ENCODE data around the gene KCNIP3.

Gene KCNIP3

DNA sequence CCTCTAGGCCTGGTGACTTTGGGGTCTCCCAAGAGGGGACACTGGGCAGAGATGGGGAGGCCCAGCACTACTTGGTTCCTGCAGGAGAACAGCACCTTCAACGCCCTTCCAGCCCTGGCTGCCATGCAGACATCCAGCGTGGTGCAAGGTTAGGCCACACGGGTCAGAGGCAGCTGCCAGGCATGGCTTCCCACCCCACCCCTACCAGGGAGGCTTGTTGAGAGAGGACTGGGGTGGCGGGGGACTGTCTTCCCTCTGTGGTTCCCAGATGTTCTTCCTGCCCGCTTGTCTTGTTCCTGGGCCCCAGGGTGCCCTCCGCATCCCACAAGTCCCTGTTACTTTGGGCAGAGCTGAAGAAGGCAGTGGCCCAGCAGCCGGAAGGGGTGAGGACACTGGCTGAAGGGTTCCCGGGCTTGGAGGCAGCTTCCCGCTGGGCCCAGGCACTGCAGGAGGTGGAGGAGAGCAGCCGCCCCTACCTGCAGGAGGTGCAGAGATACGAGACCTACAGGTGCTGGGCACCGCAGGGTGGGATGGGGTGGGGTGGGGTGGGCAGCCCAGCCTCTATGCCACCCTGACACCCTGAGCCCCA, 18.4 kb upstream of the KCNIP3 start:
- TF ChIP-seq, protein P1, sequence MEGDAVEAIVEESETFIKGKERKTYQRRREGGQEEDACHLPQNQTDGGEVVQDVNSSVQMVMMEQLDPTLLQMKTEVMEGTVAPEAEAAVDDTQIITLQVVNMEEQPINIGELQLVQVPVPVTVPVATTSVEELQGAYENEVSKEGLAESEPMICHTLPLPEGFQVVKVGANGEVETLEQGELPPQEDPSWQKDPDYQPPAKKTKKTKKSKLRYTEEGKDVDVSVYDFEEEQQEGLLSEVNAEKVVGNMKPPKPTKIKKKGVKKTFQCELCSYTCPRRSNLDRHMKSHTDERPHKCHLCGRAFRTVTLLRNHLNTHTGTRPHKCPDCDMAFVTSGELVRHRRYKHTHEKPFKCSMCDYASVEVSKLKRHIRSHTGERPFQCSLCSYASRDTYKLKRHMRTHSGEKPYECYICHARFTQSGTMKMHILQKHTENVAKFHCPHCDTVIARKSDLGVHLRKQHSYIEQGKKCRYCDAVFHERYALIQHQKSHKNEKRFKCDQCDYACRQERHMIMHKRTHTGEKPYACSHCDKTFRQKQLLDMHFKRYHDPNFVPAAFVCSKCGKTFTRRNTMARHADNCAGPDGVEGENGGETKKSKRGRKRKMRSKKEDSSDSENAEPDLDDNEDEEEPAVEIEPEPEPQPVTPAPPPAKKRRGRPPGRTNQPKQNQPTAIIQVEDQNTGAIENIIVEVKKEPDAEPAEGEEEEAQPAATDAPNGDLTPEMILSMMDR (IDR thresholded peaks at IDR 0.05; ENCODE audit: insufficient read depth, low read length, missing control alignments): no peak
- ChIA-PET CTCF (no interaction called here), POLR2A (no interaction called here)
- H3K4me3 ChIP-seq (ENCODE audit: low read depth, low read length): no peak overlapping the region
- no peak for DNase-seq (ENCODE audit: low read depth, low spot score)

DNA sequence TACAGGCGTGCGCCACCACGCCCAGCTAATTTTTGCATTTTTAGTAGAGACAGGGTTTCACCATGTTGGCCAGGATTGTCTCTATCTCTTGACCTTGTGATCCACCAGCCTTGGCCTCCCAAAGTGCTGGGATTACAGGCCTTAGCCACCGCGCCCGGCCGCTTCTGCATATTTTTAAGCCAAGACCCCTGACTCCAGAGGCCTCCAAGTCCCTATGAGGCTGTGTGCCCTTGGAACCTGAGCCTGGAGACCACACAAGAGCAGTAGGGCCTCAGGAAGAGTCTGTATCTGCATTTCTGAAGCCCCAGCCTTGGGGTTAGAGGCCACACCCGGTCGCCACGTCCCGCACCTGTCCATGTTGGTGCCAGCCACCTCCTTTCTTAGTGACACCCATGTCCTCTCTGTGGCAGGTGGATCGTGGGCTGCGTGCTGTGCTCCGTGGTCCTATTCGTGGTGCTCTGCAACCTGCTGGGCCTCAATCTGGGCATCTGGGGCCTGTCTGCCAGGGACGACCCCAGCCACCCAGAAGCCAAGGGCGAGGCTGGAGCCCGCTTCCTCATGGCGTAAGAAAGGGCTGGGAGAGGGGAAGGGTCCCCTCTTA, 17.6 kb upstream of the KCNIP3 start:
- DNase-seq (ENCODE audit: low read depth, low spot score): no peak
- POLR2A ChIA-PET: no interaction called here
- TF ChIP-seq, protein P1 (IDR thresholded peaks at IDR 0.05; ENCODE audit: insufficient read depth, low read length, missing control alignments): no peak
- CTCF ChIA-PET: no interaction called here
- H3K4me3 ChIP-seq (ENCODE audit: low read depth, low read length): no peak overlapping the region

DNA sequence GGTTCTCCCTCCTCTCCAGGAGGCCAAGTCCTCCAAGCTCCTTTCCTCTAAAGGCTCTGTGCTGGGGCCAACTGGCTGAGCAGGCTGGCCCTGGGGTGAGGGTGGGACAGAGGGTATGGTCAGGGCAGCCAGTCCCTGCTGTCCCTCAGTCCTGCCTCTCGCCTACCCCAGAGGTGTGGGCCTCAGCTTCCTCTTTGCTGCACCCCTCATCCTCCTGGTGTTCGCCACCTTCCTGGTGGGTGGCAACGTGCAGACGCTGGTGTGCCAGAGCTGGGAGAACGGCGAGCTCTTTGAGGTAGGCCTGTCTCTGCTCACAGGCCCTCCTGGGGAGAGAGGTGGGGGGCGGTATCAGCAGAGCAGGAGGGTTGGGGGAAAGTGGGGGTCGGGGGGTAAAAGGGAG, 16.1 kb upstream of the KCNIP3 start:
- TF ChIP-seq, protein P1 (IDR thresholded peaks at IDR 0.05; ENCODE audit: insufficient read depth, low read length, missing control alignments): no peak
- H3K4me3 ChIP-seq (ENCODE audit: low read depth, low read length): no peak overlapping the region
- ChIA-PET POLR2A (no interaction called here), CTCF (no interaction called here)
- no peak for DNase-seq (ENCODE audit: low read depth, low spot score)

DNA sequence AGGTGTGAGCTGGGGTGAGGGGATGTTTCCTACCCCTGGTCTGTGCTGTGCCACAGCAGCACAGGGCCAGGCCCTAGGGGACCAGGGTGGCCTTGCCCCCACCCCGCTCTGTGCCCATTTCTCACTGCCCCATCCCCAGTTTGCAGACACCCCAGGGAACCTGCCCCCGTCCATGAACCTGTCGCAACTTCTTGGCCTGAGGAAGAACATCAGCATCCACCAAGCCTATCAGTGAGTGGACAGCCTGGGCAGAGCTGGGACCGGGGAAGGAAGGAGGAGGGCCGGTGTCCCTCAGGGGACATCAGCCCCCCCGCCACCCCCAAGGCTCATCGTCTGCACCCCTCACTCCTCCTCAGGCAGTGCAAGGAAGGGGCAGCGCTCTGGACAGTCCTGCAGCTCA, 15.4 kb upstream of the KCNIP3 start:
- no peak for DNase-seq (ENCODE audit: low read depth, low spot score)
- ChIA-PET POLR2A (no interaction called here), CTCF (no interaction called here)
- TF ChIP-seq, protein P1 (IDR thresholded peaks at IDR 0.05; ENCODE audit: insufficient read depth, low read length, missing control alignments): no peak
- no peak overlapping the region for H3K4me3 ChIP-seq (ENCODE audit: low read depth, low read length)

GRCh38 chr2:95282458-95282857, 14.7 kb upstream of the KCNIP3 start:
- ChIA-PET POLR2A (no interaction called here), CTCF (interaction anchor here (0.6 kb wide), 1 partner anchor 52 kb away, joined by 4 read pairs; no protein-coding TSS in a partner anchor)
- no peak overlapping the region for H3K4me3 ChIP-seq (ENCODE audit: low read depth, low read length)
- no peak for DNase-seq (ENCODE audit: low read depth, low spot score)
- TF ChIP-seq, protein P1 (IDR thresholded peaks at IDR 0.05; ENCODE audit: insufficient read depth, low read length, missing control alignments): no peak

GRCh38 chr2:95283562-95283961, 13.6 kb upstream of the KCNIP3 start:
- no peak for DNase-seq (ENCODE audit: low read depth, low spot score)
- ChIA-PET POLR2A (no interaction called here), CTCF (no interaction called here)
- H3K4me3 ChIP-seq (ENCODE audit: low read depth, low read length): no peak overlapping the region
- TF ChIP-seq, protein P1 (IDR thresholded peaks at IDR 0.05; ENCODE audit: insufficient read depth, low read length, missing control alignments): no peak
